NOMO-1 treated with dmso at 0.1 percent for 144 hours (cell line): ENCODE results near the gene TIPIN.
"Not testable (repeated sequence)": the region's sequence is repeated elsewhere in the genome, so short reads cannot be mapped to it uniquely, and the experiment has no call there.

ENCODE experiments used
- DNase-seq: peaks from one replicate; lab custom pipeline; 2025; ENCODE audit not compliant: unreplicated experiment; lab: John Stamatoyannopoulos, UW

The TIPIN gene

DNA sequence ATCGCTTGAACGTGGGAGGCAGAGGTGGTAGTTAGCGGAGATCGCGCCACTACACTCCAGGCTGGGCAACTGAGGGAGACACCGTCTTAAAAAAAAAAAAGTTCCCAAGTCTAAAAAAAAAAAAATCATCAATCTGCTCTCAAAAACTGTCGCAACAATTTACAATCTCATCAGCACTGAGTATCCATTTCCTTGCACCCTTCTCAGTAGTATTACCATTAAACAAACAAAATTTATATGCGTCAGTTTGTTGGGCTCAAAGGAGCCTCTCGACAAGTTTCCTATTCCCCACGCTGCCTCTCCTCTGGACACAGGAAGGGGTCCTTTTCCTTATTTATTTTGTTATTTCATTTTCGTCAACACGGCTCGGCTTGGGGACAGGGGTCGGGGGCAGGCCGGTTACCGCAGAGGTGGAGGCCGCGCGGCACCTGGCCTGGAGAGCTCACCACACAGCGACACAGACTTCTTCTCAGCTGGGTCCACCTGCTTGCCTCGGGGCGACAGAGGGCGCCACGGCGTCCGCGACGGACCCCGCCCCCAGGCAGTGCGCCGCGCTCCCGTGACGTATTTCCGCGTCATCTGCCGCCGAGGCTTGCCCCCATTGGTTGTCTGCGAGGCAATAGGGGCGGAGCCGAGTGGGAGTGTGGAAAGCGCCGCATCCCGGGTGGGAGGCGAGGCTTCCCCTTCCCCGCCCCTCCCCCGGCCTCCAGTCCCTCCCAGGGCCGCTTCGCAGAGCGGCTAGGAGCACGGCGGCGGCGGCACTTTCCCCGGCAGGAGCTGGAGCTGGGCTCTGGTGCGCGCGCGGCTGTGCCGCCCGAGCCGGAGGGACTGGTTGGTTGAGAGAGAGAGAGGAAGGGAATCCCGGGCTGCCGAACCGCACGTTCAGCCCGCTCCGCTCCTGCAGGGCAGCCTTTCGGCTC is 30.0 kb upstream of the TIPIN start, which contains the start of gene MAP2K1:
TSS of gene MAP2K1 (plus strand) at position 709 of the 920 bp plus-strand sequence. CDS start 436 bp downstream, outside the sequence.
- peak; percentile 95 for DNase-seq

DNA sequence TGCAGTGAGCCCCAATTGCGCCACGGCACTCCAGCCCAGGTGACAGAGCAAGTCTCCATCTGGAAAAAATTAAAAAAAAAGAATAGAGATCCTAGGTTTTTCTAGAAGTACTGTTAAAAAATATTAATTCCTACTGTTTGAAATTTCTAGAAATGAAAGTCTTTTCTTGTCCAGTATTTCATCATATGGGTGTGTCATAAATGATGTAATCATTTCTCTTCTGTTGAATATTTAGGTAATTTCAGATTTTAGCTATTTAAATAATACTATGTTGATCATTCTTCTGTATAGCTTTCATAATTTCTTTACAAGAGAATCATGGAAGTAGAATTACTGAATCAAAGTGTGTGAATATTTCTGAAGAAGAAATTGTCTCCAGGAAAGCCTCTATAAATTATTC is 24.9 kb upstream of the TIPIN start:
- DNase-seq: not testable (repeated sequence)

GRCh38 chr15:66378814-66379430 is 22.4 kb upstream of the TIPIN start:
- no peak for DNase-seq

DNA sequence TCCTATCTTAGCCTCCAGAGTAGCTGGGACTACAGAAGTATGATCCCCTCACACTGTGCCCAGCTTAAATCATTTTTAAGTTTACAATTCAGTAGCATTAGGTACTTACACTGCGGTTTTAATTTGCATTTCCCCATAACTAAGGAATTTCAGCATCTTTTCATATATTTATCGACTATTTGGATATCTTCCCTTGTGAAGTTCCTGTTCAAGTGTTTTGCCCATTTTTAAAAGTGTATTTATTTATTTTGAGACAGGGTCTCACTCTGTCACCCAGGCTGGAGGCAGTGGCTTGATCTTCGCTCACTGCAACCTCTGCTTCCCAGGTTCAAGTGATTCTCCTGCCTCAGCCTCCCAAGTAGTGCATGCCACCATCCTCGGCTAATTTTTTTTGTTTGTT is 17.7 kb upstream of the TIPIN start:
- DNase-seq: no peak

GRCh38 chr15:66369773-66370651 is 13.5 kb upstream of the TIPIN start:
- DNase-seq: no peak

DNA sequence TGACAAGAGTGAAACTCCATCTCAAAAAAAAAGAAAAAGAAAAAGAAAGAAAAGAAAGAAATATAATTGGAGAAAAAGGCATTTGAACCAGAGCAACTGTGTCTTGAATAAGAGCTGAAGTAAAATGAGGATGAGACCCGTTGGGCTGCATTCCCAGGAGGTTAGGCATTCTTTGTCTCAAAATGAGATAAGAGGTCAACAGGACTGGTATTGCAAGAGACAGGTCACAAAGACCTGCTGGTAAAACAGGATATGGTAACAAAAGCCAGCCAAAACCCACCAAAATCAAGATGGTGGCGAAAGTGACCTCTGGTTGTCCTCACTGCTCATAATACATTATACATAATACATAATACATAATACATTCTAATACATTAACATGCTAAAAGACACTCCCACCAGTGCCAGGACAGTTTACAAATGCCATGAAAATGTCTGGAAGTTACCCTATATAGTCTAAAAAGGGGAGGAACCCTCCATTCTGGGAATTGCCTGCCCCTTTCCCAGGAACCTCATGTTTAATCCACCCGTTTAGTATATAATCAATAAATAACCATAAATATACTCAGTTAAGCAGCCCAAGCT is 8.6 kb upstream of the TIPIN start:
- DNase-seq: no peak

GRCh38 chr15:66362776-66363175 is 6.3 kb upstream of the TIPIN start:
- DNase-seq: no peak

- DNase-seq: peak; percentile 39
Measured at GRCh38 chr15:66361745-66362460, 5.4 kb upstream of the TIPIN start.

GRCh38 chr15:66359740-66360139 is 3.3 kb upstream of the TIPIN start:
- DNase-seq: no peak

DNA sequence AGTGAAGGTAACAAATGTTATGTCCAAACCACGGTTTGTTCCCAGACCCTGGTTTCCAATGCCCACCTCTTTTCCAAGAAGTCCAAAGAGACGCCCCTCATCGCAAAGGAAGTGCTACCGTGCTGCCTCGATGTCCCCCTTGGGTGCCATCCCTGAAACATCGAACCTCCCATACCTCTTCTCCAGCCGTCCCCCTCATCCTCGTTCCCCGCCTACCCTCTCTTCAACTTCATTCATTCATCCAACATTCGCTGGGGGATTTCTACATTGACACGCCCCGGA is 467 bp downstream of the TIPIN start:
- DNase-seq: no peak

DNA sequence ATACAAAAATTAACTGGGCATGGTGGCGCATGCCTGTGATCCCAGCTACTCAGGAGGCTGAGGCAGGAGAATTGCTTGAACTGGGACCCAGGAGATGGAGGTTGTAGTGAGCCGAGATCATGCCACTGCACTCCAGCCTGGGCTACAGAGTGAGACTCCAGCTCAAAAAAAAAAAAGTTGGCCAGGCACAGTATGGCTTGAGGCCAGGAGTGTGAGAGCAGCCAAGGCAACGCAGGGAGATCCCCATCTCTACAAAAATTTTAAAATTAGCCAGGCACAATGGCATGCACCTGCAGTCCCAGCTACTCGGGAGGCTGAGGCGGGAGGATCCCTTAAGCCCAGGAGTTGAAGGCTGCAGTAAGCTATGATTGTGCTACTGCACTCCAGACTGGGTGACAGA is 8.0 kb downstream of the TIPIN start:
- not testable (repeated sequence) for DNase-seq

DNA sequence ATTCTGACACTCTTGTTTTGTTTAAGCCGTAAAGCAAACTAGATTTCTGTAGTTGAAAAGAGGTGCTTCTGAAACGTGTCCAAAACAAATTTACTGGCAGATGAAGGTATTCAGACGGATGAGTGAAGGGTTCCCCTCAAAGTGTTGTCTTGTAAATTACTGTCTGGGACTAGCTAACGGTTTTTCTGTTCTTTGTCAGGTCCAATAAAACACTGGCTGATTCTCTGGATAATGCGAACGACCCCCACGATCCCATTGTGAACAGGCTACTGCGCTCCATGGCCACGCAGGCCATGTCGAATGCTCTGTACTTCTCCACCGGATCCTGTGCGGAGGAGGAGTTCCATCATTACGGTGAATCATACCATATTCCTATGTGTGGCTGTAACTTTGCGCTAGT is 27.7 kb downstream of the TIPIN start:
- DNase-seq: no peak

DNA sequence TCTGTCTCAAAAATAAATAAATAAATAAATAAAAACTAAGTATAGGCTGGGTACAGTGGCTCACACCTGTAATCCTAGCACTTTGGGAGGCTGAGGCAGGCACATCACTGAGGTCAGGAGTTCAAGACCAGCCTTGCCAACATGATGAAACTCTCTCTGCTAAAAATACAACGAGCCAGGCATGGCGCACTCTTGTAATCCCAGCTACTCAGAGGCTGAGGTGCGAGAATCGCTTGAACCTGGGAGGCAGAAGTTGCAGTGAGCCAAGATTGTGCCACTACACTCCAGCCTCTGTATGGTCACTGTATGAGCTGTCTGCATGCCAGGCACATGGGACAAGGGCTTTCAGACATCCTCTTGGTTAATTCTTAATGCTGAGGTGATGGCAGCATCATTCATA is 28.7 kb downstream of the TIPIN start:
- no peak for DNase-seq

DNA sequence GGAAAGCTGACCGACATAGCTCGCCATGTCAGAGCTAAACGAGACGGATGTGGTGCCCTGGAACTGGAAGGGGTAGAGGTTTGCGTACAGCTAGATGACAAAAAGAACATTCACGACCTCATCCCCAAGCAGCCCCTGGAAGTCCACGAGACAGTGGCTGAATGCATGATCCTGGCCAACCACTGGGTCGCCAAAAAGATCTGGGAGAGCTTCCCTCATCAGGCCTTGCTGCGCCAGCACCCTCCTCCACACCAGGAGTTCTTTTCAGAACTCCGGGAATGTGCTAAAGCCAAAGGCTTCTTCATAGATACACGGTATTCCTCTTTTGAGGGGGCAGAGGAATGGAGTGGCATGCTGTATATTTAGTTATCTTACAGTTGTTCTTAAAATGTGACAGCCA is 30.4 kb downstream of the TIPIN start:
- DNase-seq: no peak

GRCh38 chr15:66323312-66323928 is 33.1 kb downstream of the TIPIN start:
- DNase-seq: no peak

DNA sequence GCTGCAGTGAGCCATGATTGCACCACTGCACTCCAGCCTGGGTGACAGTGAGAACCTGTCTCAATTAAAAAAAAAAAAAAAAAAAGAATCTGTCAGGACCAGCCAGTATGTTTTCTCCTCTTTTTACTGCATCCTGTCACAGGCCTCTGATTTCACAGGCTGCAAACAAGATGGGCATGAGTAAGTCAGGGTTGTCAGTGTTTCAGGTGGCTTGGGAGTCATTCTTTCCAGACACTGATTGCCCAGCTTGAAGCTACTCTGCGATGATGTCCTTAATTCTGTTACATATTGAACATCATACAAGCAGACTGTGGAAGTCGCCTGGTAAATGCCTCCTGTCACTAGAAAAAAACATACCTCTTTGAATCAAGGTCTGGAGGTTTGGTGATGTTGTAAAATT is 44.3 kb downstream of the TIPIN start:
- DNase-seq: no peak

- DNase-seq: no peak
Measured at GRCh38 chr15:66310786-66311185, 45.7 kb downstream of the TIPIN start.

DNA sequence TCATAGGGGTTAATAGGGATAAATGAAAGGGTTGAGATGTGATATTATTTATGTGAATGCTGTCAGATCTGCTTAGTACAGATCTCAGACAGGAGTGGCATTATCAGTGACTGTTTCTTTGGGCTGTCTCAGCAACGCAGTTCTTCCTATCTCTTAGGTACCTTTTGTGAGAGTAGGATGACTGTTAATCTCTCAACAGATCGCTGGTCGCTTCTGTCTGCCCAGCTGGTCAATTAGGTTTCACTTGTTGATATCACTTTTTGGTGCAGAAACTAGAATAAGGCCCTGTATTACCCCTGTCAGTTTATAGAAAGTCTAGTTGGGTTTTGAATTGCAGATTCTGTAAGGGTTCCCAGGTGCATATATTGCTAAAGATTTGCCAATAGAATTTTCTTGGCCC is 46.7 kb downstream of the TIPIN start:
- no peak for DNase-seq

GRCh38 chr15:66308531-66308930 is 48.0 kb downstream of the TIPIN start:
- no peak for DNase-seq

- DNase-seq: no peak
Measured at GRCh38 chr15:66306381-66306780, 50.1 kb downstream of the TIPIN start.
